NK-92 (cell line): ENCODE results near the gene VBP1.
"Not testable (repeated sequence)": the region's sequence is repeated elsewhere in the genome, so short reads cannot be mapped to it uniquely, and the experiment has no call there.

Source experiments
- DNase-seq: peaks from one replicate; lab custom pipeline; 2025; ENCODE audit not compliant: unreplicated experiment; lab: John Stamatoyannopoulos, UW

Gene VBP1

GRCh38 chrX:155263854-155264628 is 47.8 kb downstream of the VBP1 start, which contains the start of gene RAB39B:
Gene RAB39B, minus strand, starts transcription at chrX:155264491. Its CDS starts 203 bp downstream, at chrX:155264288.
- DNase-seq, result no peak

- DNase-seq, result no peak
These were observed 50.2 kb downstream of the VBP1 start for GRCh38 chrX:155266439-155266838.

GRCh38 chrX:155267995-155268394 is 51.7 kb downstream of the VBP1 start:
- not testable (repeated sequence) for DNase-seq

- DNase-seq, result no peak
These were observed 54.7 kb downstream of the VBP1 start for GRCh38 chrX:155270969-155271368.

GRCh38 chrX:155279873-155280272 is 63.6 kb downstream of the VBP1 start:
- DNase-seq, result no peak
